Parathyroid adenoma (tissue), 2 donors: ENCODE results near the gene PIK3CG.

ENCODE experiments used
- H2AFZ ChIP-seq: fragments of 300-600 bp; sonication (generic); one replicate; pipeline ENCODE4 v1.7.0; 2017; ENCODE audit warnings: antibody characterized with exemption, mild to moderate bottlenecking
- H3K27ac ChIP-seq: fragments of 300-600 bp; sonication (generic); one replicate; pipeline ENCODE4 v1.7.0; 2017
- H3K27me3 ChIP-seq: fragments of 300-600 bp; sonication (generic); one replicate; pipeline ENCODE4 v1.7.0; 2017; ENCODE audit warnings: low read length; ENCODE audit not compliant: control insufficient read depth, insufficient read depth
- H3K36me3 ChIP-seq: fragments of 300-600 bp; sonication (generic); one replicate; pipeline ENCODE4 v1.7.0; 2017; ENCODE audit warnings: low read length; ENCODE audit not compliant: control insufficient read depth, insufficient read depth
- H3K4me1 ChIP-seq: fragments of 300-600 bp; sonication (generic); one replicate; pipeline ENCODE4 v1.7.0; 2017; ENCODE audit warnings: control low read depth
- H3K4me2 ChIP-seq: fragments of 300-600 bp; sonication (generic); one replicate; pipeline ENCODE4 v1.7.0; 2017; ENCODE audit warnings: low read length
- H3K4me3 ChIP-seq: fragments of 300-600 bp; sonication (generic); one replicate; pipeline ENCODE4 v1.7.0; 2017; ENCODE audit warnings: low read depth, low read length
- H3K79me2 ChIP-seq: fragments of 300-600 bp; sonication (generic); one replicate; pipeline ENCODE4 v1.7.0; 2017; ENCODE audit warnings: control low read depth
- H3K9ac ChIP-seq: fragments of 300-600 bp; sonication (generic); one replicate; pipeline ENCODE4 v1.7.0; 2017; ENCODE audit warnings: mild to moderate bottlenecking
- H3K9me3 ChIP-seq: fragments of 300-600 bp; sonication (generic); one replicate; pipeline ENCODE4 v1.7.0; 2017; ENCODE audit warnings: low read length; ENCODE audit not compliant: control insufficient read depth
- TF ChIP-seq, protein P1 (sequence below): fragments of 300-600 bp; sonication (generic); IDR thresholded peaks from one replicate; pipeline ENCODE4 v1.7.0; 2017; ENCODE audit warnings: antibody characterized with exemption, mild to moderate bottlenecking
- donor health status: primary hyperparathyroidism.

The PIK3CG gene

DNA sequence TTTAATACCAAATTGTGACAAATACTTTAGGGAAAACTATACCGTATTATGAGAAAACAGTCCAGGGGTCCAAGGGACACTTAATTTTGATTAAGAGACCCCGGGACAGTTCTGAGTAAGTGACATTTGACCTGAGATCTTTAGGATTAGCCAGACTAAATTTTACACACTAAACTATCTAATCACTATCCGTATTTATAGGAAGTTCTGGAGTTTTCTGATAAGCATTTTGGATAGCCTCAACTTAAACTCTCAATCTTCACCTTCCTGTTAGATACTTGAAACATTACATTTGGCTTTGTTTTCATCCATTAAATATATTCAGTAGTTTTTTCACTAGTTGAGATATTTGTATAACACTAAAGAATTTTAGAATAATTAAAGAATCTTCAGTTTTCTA lies 5.4 kb downstream of the PIK3CG start:
- no peak overlapping the region for H3K9ac ChIP-seq
- H3K4me3 ChIP-seq, result no peak overlapping the region
- TF ChIP-seq, protein P1, sequence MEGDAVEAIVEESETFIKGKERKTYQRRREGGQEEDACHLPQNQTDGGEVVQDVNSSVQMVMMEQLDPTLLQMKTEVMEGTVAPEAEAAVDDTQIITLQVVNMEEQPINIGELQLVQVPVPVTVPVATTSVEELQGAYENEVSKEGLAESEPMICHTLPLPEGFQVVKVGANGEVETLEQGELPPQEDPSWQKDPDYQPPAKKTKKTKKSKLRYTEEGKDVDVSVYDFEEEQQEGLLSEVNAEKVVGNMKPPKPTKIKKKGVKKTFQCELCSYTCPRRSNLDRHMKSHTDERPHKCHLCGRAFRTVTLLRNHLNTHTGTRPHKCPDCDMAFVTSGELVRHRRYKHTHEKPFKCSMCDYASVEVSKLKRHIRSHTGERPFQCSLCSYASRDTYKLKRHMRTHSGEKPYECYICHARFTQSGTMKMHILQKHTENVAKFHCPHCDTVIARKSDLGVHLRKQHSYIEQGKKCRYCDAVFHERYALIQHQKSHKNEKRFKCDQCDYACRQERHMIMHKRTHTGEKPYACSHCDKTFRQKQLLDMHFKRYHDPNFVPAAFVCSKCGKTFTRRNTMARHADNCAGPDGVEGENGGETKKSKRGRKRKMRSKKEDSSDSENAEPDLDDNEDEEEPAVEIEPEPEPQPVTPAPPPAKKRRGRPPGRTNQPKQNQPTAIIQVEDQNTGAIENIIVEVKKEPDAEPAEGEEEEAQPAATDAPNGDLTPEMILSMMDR, result no peak
- no peak overlapping the region for H3K4me2 ChIP-seq
- H3K79me2 ChIP-seq, result no peaks in the 10 kb centered on the region
- no peaks in the 10 kb centered on the region for H3K36me3 ChIP-seq
- H2AFZ ChIP-seq, result no peak overlapping the region
- H3K4me1 ChIP-seq, result no peaks in the 10 kb centered on the region
- H3K27me3 ChIP-seq, result no peaks in the 10 kb centered on the region
- H3K27ac ChIP-seq, result no peak overlapping the region
- H3K9me3 ChIP-seq, result no peaks in the 10 kb centered on the region

DNA sequence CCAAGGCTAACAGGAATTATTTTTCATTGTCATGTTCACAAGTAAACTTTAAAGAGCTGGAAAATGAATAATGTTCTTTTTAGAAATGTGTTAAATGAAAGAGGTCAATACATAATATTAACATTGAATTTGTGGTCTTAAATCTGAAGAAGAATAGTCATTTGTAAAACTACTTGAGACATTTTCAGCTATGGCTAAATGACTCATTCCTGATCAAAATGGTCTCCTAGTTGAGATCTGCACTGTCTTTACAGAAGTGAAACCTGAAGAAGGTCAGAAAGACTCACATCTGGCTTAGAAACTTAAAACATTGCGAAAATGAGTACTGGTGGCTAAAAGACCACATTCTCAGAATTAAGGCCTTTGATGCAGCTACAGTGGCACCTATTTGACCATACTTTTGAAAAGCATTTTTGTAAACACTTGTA lies 5.9 kb downstream of the PIK3CG start:
- no peaks in the 10 kb centered on the region for H3K36me3 ChIP-seq
- H3K4me3 ChIP-seq, result no peak overlapping the region
- H3K4me1 ChIP-seq, result no peaks in the 10 kb centered on the region
- H3K79me2 ChIP-seq, result no peaks in the 10 kb centered on the region
- no peak overlapping the region for H2AFZ ChIP-seq
- H3K9me3 ChIP-seq, result no peaks in the 10 kb centered on the region
- H3K4me2 ChIP-seq, result no peak overlapping the region
- H3K27ac ChIP-seq, result no peak overlapping the region
- no peak overlapping the region for H3K9ac ChIP-seq
- no peaks in the 10 kb centered on the region for H3K27me3 ChIP-seq
- TF ChIP-seq, protein P1, result no peak

DNA sequence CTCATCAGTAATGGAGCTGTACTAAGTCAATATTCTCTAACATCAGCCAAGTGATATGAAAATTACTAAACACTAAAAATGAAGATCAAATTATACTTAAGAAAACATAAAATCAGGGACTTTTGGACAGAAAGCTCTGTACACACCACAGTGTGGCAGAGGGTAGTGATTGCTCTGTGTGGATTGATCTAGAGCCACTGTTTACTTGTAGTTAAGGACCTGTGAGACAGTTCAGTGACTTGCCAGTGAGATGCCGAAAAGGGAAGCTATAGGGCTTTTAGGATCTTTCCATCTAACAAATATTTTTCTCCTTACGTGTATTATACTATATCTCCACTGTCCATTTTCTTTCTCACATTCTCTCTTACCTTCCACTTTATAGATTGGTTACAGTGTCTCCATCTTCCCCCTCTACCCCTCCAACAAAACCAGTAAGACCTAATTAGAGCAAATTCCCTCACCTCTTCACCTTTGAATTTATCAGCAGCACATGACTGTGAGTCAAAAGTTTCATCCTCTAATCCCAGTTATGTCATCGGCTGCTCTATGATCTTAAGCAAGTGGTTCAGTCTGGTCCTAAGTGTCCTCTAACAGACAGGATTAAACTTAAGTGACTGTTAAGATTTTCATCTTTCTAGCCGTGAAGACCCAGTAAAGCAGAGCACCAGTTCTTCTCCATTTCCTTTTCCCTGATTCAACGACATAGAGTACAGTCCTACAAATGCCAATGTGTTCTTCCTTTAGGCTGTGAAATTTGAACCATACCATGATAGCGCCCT lies 6.9 kb downstream of the PIK3CG start:
- H3K4me1 ChIP-seq, result no peaks in the 10 kb centered on the region
- H3K9ac ChIP-seq, result no peak overlapping the region
- no peak overlapping the region for H3K4me3 ChIP-seq
- TF ChIP-seq, protein P1, result no peak
- H3K36me3 ChIP-seq, result no peaks in the 10 kb centered on the region
- H3K27me3 ChIP-seq, result no peaks in the 10 kb centered on the region
- H3K27ac ChIP-seq, result no peak overlapping the region
- H3K4me2 ChIP-seq, result no peak overlapping the region
- no peaks in the 10 kb centered on the region for H3K79me2 ChIP-seq
- no peak overlapping the region for H2AFZ ChIP-seq
- H3K9me3 ChIP-seq, result no peaks in the 10 kb centered on the region

DNA sequence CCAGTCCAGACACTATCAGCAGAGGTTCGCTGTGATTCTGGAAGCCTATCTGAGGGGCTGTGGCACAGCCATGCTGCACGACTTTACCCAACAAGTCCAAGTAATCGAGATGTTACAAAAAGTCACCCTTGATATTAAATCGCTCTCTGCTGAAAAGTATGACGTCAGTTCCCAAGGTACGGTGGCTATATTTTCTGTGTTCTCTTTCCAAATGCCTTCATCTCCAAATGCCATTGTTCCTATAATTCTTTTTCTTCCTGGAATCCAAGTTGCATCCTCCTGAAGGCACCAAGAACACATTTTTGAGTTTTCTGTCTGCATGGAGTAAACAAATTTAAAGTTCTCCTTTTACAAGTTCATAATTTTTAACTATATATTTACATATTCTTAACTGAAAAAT lies 7.7 kb downstream of the PIK3CG start:
- H3K27ac ChIP-seq, result no peak overlapping the region
- no peaks in the 10 kb centered on the region for H3K36me3 ChIP-seq
- H3K4me2 ChIP-seq, result no peak overlapping the region
- no peaks in the 10 kb centered on the region for H3K27me3 ChIP-seq
- H3K9me3 ChIP-seq, result no peaks in the 10 kb centered on the region
- H3K4me1 ChIP-seq, result no peaks in the 10 kb centered on the region
- H3K9ac ChIP-seq, result no peak overlapping the region
- TF ChIP-seq, protein P1, result no peak
- no peaks in the 10 kb centered on the region for H3K79me2 ChIP-seq
- H2AFZ ChIP-seq, result no peak overlapping the region
- no peak overlapping the region for H3K4me3 ChIP-seq

DNA sequence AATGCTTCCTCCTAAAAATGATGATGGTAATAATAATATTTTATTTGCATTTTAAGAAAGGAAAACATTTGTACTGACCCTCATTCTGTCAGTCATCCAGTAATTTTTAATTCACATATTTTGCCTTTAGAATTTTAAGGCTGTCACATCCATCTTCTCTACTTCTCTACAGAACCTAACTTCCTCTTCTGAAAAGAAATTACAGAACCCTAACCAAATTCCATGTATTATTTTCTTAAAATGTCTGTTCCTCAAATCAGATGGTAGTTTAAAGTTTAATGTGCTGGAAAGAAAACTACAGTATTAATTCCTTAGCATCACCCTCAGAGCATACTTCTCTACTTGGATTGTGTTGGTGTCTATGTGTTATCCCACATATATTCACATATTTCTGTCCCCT lies 9.0 kb downstream of the PIK3CG start:
- Histone ChIP-seq H3K79me2 (no peaks in the 10 kb centered on the region), H2AFZ (no peak overlapping the region), H3K4me3 (no peak overlapping the region), H3K4me1 (no peaks in the 10 kb centered on the region), H3K27ac (no peak overlapping the region), H3K4me2 (no peak overlapping the region), H3K27me3 (no peaks in the 10 kb centered on the region), H3K9ac (no peak overlapping the region), H3K36me3 (no peaks in the 10 kb centered on the region), H3K9me3 (no peaks in the 10 kb centered on the region)
- TF ChIP-seq, protein P1, result no peak
